HG03175 (cell line): ENCODE data around the gene LSM14B.

Experiments
- ATAC-seq: cut with Tn5 transposase; IDR thresholded peaks from one replicate; pipeline ENCODE4 v1.9.1; 2021; ENCODE audit warnings: mild to moderate bottlenecking, moderate library complexity; ENCODE audit not compliant: unreplicated experiment

The LSM14B gene

GRCh38 chr20:62178316-62179161, 56.3 kb downstream of the LSM14B start:
- no peak for ATAC-seq

GRCh38 chr20:62179162-62179504, 56.9 kb downstream of the LSM14B start:
- no peak for ATAC-seq

- ATAC-seq = no peak
These were observed 59.5 kb downstream of the LSM14B start for GRCh38 chr20:62181808-62182207.

DNA sequence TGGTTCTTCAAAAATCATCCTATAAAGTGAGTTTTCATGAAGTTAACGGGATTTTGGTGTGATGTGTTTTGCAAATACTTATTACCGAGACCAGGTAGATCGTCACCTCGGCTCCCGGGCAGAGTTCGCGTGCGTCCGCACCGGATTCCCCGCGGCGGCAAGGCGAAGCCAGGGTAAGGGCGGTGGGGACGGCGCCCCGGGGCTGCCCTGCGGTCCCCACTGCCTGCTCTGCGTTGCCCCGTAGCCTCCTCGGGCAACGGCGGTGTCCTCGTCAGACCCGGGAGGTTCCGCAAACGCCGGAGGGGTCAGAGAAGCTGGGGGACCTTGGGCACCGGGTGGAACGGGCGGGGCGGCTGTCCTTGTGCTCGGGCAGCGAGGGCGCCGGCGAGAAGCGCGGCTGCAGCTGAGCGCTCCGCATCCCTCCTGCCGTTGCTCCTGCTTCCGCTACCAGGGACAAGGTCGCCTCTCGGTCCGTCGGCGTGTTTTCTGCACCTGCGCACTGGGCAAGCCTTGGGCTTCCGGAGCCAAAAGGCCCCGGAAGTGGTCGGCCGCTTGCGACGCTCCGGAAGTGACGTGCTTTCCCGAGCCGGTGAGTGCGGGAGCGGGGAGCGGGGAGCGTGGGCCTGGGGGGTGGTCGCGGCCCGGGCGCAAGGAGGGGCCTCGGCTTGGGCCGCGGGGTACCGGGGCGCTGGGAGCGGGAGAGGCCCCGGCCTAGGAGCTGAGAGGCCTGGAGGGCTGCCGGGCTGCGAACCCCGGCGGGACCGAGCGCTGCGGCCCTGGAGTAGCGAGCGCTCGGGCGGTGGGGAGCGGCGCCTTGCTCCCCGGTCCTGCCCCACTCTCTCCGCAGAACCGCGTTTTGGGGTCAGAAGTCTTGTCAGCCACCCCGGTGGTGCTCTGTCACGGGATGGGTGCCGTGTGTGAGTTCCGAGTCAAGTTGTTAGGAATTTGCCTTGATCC, 60.5 kb downstream of the LSM14B start, which contains the start of gene MTG2:
Gene MTG2 (plus strand): TSS at position 560 of the 957 bp plus-strand sequence. CDS start 10,393 bp downstream, outside the sequence.
- peak; percentile 94 for ATAC-seq

- no peak for ATAC-seq
These were observed 61.3 kb downstream of the LSM14B start for GRCh38 chr20:62183426-62184142.
